Measurements from ENCODE around the gene DLG2.

Gene DLG2

DNA sequence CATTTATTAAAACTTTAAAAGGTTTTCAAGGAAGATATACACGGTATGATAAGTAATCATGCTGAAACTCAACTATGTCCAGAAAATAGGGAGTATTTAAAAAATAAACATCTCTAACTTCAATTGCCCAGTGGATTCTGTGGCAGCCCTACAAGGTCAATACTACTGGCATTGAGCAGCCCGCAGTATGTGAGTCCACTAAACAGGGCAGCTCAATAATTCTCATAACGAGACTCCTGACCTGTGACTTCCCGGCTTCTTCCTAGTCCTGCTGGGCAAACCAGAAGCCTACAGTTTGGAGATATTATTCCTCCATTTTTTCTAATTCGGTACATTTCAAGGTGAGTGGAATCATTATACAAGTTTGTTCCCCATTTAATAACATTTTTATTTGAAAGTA is 1760.5 kb downstream of the DLG2 start:
- no peak for DNase-seq

DNA sequence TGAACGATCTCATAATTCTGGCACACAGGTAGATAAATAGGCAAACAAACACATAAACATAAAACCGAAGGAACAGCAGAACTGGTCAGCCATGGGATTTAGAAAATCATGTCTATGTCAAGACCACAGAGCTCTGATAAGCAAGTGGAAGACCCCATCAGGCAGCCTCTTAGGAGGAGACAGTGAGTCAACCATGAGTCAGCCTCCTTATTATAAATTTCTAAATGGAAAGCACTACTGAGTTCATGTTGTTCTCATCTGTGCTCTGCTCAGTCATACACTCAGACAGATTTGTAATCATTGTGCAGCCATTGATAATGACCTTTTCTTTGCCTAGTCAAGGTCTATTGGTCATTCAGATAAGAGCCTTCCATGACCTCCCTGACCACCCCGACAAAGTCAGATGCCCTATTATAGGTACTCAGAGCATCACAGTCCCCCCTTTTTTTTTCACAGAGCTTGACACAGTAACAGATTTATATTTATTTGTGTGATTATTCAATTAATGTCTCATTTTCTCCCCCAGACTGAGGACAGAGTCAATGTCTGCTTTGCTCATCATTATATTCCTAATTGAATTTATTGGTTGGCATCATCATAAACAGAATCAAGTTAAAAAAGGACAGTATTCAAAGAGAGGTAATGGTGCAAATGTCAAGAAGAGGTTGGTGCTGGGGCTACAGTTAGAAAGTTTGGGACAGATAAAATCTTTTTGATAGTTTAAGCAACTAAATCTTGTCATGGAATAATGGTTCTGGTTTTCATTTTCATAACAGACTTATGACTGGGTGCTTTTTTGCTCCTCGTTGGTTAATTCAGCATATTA is 1761.3 kb downstream of the DLG2 start:
- DNase-seq, result peak in 2 of 56 donors; percentile 10 to 31

DNA sequence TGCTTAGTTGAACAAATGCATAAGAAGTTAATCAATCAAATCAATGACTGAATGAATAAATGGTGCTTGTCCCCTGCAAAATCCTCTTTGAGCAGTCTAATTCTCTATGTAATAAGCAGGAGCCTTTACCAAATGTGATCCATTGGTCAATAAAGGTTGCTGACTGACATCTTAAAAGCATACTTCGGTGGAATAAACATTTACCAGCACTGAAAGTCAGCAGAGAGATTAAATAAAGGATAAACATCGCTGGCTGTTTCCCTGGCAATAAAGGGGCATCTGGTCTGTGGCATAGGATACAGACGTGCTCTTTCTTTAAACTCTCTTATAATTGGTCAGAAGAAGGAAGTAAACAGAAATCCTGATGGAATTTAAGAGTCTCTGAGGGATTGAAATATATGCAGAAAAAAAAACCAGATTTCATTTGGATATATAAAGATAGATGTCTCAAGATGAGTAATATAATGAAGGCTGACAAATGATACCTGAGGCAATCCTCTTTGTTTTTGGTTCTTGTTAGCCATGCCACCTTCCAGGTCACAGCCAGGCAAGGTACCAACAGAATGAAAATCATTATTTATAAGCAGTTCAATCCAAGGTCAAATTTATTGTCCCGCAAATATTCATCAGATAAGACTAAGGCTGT is 1762.6 kb downstream of the DLG2 start:
- DNase-seq, result no peak

DNA sequence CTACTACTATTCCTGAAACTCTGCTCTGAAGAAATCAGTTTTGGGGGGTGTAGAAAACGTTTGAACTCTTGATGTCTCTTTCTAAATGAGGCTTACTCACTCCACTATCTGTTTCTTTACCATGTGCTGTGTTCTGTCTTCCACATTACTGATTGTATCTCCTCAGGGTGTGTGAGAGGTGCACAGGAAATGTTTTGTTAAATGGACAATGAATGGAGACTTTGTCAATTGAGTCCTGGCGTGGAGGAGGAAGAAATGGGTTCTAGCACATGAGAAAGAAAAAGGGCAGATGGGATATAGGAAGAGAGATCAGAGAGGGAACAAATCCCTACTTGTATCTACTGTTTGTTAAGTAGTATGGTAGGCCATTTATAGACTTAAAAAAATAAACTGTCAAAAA is 1763.9 kb downstream of the DLG2 start:
- DNase-seq, result no peak

DNA sequence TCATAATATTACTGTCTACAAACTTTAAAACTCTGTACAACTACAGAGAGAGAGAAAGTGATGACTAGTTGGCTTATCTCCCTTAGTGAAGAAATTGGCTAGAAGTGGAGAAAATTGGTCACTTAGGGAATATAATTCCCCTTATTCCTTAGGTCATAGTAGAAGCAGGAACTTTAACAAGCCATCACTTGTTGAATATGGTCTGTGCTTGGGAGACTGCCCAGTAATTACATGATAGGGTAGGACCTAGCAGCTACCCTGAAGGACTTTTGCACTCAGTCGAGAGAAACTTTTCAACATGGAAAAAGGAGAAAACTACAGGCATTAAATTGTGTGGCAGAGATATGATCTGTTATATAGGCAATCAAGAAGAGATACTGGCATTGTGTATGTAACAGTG is 1764.5 kb downstream of the DLG2 start:
- DNase-seq, result no peak

DNA sequence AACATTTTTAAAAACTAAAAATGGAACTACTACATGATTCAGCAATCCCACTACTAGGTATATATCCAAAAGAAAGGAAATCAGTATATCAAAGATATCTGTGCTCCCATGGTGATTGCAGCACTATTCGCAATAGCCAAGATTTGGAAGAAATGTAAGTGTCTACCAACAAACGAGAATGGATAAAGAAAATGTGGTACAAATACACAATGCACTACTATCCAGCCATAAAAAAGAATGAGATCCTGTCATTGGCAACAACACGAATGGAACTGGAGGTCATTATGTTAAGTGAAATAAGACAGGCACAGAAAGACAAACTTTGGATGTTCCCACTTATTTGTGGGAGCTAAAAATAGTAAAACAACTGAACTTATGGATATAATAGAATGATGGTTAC is 1765.1 kb downstream of the DLG2 start:
- no peak for DNase-seq

DNA sequence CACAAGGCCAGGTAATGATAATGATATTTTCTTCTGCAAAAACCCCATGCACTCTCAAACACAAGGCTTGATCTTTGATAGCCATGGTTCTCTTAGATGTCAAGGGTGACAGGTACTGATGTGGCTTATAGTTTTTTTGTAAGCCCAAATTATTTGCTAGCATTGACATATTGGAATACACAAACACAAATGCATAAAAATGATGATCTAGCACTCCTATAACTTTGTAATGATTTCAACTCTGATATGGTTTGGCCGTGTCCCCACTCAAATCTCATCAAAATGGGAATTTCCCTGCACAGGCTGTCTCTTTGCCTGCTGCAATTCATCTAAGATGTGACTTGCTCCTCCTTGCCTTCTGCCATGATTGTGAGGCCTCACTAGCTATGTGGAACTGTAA is 1768.5 kb downstream of the DLG2 start:
- DNase-seq, result no peak

DNA sequence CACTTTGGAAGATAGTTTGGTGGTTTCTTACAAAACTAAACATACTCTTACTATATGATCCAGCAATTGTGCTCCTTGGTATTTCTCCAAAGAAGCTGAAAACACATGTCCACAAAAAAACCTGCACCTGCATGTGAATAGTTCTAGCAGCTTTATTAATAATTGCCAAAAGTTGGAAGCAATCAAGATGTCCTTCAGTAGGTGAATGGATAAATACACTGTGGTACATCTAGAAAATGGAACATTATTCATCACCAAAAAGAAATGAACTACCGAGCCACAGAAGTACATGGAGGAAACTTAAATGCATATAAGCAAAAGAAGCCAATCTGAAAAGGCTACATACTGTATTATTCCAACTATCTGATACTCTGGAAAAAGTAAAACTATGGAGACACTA is 1771.9 kb downstream of the DLG2 start:
- DNase-seq, result no peak

DNA sequence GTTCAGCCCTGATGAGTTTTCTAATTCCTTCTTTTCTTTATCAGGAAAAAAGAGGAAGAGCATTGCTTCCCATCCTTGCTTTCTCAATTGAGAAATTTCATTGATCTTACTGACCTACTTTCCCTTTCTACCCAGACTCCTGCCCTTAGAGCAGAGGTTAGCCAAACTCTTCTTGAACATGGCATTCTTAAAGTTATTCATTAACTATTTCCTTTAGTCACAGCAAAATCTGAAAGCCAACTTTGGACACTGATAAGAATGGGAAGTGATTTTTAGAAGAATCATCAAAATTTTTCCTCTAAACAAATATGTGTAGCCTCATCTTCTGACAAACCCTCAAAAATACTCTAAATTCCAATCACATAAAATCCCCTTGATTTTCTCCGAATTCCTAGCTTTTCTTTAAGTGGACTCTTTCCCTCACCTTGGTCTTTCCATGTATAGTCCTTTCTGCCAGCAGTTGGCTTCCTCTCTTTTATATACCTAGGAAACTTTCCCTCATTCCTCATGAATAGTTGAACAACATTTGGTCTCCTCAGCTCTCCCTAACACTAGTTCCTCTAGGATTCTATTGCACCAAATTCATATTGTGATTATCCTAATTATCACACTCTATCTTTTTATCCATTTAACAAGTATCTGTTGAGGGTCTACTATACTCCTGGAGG is 1774.2 kb downstream of the DLG2 start:
- DNase-seq, result no peak

DNA sequence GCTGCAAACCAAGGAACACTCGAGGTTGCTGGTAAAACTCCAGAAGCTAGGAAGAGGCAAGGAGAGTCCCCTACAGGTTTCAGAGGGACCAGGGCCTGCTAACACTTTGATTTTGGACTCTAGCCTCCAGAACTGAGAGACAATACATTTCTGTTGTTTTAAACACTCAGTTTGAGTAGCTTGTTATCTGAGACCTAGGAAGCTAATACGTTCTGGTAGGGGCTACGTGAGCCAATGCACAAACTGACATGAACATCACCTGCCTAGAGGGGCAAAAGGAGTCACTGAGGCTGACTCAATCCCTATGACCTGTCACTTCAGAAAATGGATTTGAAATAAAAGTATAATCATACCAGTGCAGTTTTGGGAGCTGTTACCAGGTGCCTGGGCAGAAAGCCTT is 1775.1 kb downstream of the DLG2 start:
- no peak for DNase-seq

DNA sequence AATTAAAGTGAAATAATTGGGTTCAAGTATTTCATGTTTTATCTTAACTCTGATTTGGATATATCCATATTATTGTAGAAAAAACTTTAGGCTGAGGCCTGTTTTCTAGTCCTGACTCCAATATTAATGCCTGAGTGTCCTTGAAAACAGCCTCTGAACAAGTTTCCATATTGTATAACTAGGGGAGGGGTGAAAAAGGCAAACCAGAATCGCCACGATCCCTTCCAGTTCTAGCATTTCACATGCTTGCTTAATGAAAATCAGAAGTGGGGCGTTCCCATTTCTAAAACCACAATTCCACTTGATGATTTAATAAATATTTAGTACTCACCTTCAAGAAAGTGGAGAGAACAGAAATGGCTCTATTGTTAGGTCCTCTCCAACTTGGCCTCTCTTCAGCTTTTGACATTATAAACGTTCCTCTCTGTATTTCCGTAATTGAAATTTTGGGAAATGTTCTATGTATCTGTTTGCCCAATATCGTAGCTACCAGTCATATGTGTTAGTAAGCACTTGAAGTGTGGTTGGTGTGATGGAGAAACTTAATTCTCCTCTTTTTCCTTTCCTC is 1779.6 kb downstream of the DLG2 start:
- no peak for DNase-seq

DNA sequence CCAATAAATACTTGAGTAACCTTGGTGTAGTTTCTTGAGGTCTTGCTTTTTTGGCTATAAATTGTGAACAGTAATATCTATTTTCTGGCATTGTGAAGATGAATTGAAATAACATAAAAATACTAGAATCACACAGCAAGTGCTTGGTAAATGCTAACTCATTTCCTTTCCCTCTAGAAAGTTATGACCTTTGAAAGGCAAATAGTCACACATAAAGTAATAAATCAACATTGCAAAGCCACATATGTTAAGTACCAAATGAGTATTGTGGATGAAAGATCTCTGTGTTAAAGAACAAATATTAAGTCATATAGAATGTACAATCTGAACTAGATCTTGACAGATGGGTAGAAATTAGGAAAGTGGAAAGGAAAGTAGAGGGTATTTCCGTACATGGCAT is 1781.3 kb downstream of the DLG2 start:
- no peak for DNase-seq

DNA sequence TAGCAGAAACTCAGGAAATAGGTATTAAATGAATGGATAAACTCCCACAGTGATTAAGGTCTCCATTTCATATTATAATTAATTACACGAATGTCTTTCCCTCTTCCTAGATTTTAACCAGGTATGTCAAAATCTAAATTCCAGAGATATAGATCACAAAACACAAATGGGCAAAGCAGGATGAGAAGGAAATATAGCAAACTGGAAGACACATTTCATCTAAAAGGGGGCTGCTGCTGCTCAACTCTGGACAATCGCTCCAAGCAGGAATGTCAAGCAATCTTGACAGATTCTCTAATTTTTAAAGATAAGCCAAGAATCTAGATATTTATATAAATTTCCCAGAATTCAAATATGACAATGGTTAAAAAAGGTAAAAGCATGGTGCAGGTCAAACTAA is 1786.8 kb downstream of the DLG2 start:
- no peak for DNase-seq

DNA sequence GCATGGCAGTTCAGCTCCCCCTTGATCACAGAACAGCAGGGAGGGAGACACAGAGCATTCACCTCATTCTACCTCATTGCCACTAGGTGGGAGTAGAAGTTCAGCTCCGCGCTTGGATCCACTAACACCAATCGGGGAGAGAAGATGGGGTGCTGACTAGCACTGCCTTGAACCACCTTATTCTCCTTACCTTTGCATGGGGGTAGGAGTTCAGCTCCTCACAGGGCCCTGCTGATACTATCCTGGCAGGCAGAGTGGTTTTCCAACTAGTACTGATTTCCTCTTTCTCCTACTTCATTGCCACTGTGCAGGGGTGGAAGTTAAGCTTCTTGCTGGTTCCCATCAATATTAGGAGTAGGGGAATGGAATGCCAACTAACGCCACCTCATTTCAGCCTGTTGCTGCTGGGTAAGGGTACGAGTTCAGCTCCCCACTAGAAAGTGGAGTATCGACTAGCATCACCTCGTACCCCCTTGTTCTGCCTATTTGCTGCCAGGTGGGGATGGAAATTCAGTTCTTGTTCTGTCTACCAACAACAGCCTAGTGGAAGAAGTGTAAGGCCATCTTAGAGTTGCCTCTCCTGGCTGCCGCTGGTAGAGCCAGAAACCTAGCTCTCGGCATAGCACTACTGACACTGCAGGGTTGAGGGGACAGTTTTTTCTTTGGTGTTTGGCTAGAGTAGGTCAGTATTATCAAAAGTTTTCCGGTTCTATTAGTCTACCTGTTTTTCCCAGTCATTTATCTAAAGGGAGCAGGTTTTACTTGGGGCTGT is 1790.1 kb downstream of the DLG2 start:
- peak in 49 of 56 donors; percentile 7 to 67 (median 37) for DNase-seq

DNA sequence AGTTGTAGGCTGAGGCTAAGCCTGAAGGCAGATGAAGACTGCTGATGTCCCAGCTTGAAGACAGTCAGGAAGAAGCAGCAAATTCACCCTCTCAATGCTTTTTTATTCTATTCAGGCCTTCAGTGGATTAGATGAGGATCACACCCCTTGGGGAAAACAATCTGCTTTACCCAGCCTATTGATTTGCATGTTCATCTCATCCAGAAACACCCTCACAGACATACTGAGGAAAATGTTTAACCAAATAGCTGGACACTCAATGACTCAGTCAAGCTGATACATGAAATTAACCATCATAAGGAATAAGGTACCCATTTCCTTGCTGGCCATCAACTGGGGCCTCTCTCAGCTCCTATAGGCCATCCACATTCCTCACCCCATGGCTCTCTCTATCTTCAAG is 1791.1 kb downstream of the DLG2 start:
- DNase-seq, result no peak

DNA sequence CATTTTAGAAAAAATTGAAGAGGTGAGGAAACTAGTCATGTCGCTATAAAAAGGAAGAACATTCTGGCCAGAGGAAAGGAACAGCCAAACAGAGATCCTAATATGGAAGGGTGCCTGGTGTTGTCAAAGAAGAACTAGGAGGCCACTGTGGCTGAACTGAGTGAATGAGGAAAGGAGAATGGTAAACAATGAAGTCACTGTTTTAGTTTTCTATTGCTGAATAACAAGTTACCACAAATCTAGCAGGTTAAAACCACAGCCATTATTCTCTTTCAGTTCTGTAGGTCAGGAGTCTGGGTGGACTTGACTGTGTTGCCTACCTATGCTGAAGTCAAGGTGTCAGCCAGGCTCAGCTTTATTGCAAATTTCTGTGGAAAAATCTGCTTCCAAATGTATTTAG is 1791.7 kb downstream of the DLG2 start:
- peak in 3 of 56 donors; percentile 4 to 13 (median 7) for DNase-seq

DNA sequence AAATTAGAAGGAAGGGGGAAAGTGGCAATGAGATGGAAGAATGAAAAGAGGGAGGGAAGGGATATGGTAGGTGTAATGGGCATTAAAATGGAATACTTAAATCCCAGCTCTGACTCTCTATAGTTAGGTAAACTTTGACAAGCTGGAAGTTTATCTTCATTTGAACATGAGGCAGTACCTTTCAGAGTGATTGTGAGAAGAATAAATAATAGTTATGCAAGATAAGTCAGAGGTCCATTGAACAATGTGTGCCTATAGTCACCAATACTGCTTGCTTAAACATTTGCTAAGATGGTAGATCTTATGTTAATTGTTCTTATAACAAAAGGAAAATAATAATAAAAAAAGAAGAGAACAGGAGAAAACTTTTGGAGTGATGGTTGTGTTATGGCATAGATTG is 1795.2 kb downstream of the DLG2 start:
- DNase-seq, result no peak

DNA sequence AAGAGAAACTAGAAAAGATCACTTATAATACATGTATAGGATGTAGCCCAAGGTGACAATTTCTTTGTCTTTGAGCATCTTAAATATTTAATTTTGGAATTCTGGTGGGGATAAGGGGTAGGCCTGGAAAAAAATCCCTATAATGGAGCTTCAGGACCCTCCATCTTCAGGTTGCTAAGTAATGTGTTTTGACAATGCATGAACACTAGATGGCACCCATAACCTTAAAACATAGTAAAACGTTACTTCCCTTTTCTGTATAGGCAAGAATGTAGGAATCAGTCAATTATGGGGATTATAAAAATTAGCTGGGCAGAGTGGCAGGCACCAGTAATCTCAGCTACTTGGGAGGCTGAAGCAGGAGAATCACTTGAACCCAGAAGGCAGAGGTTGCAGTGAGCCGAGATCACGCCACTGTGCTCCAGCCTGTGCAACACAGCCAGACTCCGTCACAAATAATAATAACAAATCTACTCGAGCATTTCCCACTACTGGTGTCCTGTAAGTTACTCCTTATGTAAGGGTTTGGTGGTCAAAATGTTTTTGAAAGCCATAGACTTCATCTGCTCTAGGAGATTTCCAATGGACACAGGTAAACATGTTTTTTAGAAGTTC is 1799.1 kb downstream of the DLG2 start:
- no peak for DNase-seq

DNA sequence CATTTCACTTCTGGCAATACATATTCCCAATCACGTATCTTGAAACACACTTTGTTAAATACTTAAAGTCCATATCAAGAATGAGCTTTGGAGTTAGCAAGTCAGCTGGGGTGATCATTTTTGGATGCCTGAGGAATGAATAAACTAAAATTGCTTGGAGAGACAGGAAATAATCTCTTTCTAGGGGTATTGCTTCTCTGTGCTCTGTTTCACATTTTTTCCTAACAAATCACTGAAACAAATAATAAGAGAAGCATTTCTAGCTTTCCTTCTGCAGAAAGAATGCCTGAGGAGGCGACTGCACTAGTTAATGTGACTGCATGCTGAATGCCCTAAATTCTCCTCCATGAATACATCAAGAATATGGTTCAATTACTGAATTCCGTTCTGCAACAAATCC is 1799.6 kb downstream of the DLG2 start:
- DNase-seq, result no peak

DNA sequence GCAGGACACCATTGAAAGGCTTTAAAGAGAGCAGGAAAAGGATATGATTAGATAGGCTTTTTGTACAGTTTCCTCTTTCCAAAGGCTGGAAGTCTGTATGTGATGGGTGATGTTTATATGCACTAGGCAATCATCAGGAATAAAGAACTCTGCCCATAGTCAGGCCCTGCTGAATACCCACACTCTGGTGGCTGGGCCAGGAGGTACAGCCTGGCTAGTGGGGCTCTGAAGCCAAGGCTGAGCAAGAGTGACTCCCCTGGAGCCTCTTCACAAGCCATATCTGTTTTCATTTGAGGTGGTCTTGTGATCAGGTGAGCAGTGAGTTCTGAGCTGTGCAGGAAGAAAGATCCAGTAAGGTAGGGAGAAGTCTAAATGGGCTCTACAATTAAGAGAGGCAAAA is 1801.1 kb downstream of the DLG2 start:
- DNase-seq, result no peak

DNA sequence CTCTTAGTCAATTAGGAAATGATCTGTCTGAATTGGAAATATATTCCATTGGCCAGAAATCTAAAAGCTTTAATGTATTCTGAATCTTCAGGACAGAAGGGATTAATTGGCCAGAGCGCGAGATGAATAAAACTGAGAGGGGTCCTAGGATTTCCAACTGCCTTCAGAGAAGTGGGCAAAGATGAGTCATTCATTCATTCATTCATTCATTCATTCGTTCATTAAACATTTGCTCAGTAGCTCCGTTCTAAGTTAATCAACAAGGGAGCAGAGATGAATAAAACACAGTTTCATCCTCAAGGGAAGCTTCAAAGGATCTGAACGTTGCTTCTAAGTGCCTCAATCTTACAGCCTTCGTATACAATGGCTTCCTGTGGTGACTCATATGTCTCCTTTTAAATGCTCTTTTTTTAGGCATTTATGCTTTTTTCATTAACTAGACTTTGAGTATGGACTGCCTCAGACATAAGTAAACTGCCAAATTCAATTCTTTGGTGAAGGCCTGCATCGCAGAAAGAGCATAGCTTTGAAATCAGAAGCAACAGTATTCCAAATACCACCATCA is 1803.6 kb downstream of the DLG2 start:
- DNase-seq, result no peak

Measured in nucleus accumbens (tissue), 56 donors.